Immature natural killer cell (primary cell): Measurements from ENCODE around the gene TOMM5. TPM values are rescaled to one million over a fixed set of nuclear protein-coding genes. Genes with fewer than 3 reads are reported as not detected.

Source experiments
- DNase-seq, 3 donors: peaks; one replicate each; pipeline ENCODE4 v3.0.0; 2022; ENCODE audit warnings: mixed read lengths in 1 of 3
- H3K27ac Mint-ChIP-seq, 6 donors: one replicate each; pipeline ENCODE4 v1.8.0; 2020; ENCODE audit warnings: mixed read lengths in 6 of 6, mild to moderate bottlenecking in 5 of 6, inconsistent platforms in 4 of 6, moderate library complexity in 3 of 6
- H3K27me3 Mint-ChIP-seq, 3 donors: one replicate each; pipeline ENCODE4 v1.8.0; 2020 to 2021; ENCODE audit warnings: low read depth in 3 of 3, mild to moderate bottlenecking in 3 of 3, mixed read lengths in 3 of 3, moderate library complexity in 3 of 3, inconsistent platforms in 1 of 3
- H3K36me3 Mint-ChIP-seq, 3 donors: one replicate each; pipeline ENCODE4 v1.8.0; 2020; ENCODE audit warnings: mixed read lengths in 3 of 3, inconsistent platforms in 2 of 3, mild to moderate bottlenecking in 2 of 3
- H3K4me1 Mint-ChIP-seq, 2 donors: one replicate each; pipeline ENCODE4 v1.8.0; 2020; ENCODE audit warnings: inconsistent platforms in 2 of 2, mild to moderate bottlenecking in 2 of 2, mixed read lengths in 2 of 2, moderate library complexity in 1 of 2
- H3K4me3 Mint-ChIP-seq, 5 donors: one replicate each; pipeline ENCODE4 v1.8.0; 2020; ENCODE audit warnings: mild to moderate bottlenecking in 5 of 5, mixed read lengths in 5 of 5, inconsistent platforms in 3 of 5, moderate library complexity in 3 of 5
- H3K9me3 Mint-ChIP-seq, 6 donors: one replicate each; pipeline ENCODE4 v1.8.0; 2020; ENCODE audit warnings: mild to moderate bottlenecking in 6 of 6, mixed read lengths in 6 of 6, inconsistent platforms in 4 of 6, moderate library complexity in 3 of 6
- polyA plus RNA-seq, 3 donors: library from polyadenylated mRNA; unstranded; fragments of 300-500 nt; fragmentation: Illumina TruSeq; gene quantifications; one replicate each; pipeline ENCODE4 v1.2.3, GENCODE V29; 2021

The TOMM5 gene
- polyA plus RNA-seq, 3 donors from 2014 or later = 174 to 205 (median 183) TPM

GRCh38 chr9:37542895-37543294 lies 49.5 kb downstream of the TOMM5 start:
- Mint-ChIP-seq H3K36me3 (peaks cover 0 to 7% (median 7%) of the 10 kb centered on the region in 3 donors), H3K9me3 (peaks cover 0 to 1% (median 0%) of the 10 kb centered on the region in 6 donors), H3K27ac (no peak overlapping the region), H3K27me3 (peaks cover 0 to 4% (median 0%) of the 10 kb centered on the region in 3 donors), H3K4me3 (no peak overlapping the region), H3K4me1 (no peaks in the 10 kb centered on the region)
- DNase-seq = no peak

GRCh38 chr9:37542488-37542887 lies 49.9 kb downstream of the TOMM5 start:
- no peak for DNase-seq
- no peaks in the 10 kb centered on the region for H3K4me1 Mint-ChIP-seq

GRCh38 chr9:37541465-37541864 lies 50.9 kb downstream of the TOMM5 start:
- no peak for DNase-seq
- Mint-ChIP-seq H3K27ac (no peak overlapping the region), H3K4me3 (no peak overlapping the region), H3K27me3 (peaks cover 0 to 4% (median 0%) of the 10 kb centered on the region in 3 donors), H3K36me3 (peaks cover 0 to 10% (median 7%) of the 10 kb centered on the region in 3 donors), H3K4me1 (no peaks in the 10 kb centered on the region), H3K9me3 (no peaks in the 10 kb centered on the region)

More at GRCh38 chr9:37542488-37542887, 49.9 kb downstream of the TOMM5 start:
- H3K4me3 Mint-ChIP-seq = no peak overlapping the region
- peaks cover 0 to 1% (median 0%) of the 10 kb centered on the region in 6 donors for H3K9me3 Mint-ChIP-seq
- H3K27ac Mint-ChIP-seq = no peak overlapping the region
- H3K27me3 Mint-ChIP-seq = peaks cover 0 to 4% (median 0%) of the 10 kb centered on the region in 3 donors
- peaks cover 0 to 7% (median 7%) of the 10 kb centered on the region in 3 donors for H3K36me3 Mint-ChIP-seq

GRCh38 chr9:37540634-37541033 lies 51.8 kb downstream of the TOMM5 start:
- H3K9me3 Mint-ChIP-seq = no peaks in the 10 kb centered on the region
- no peak overlapping the region for H3K4me3 Mint-ChIP-seq
- peaks cover 0 to 9% (median 7%) of the 10 kb centered on the region in 3 donors for H3K36me3 Mint-ChIP-seq
- no peak overlapping the region for H3K27ac Mint-ChIP-seq
- no peaks in the 10 kb centered on the region for H3K4me1 Mint-ChIP-seq
- H3K27me3 Mint-ChIP-seq = peaks cover 0 to 4% (median 0%) of the 10 kb centered on the region in 3 donors
- no peak for DNase-seq

GRCh38 chr9:37539634-37540033 lies 52.8 kb downstream of the TOMM5 start:
- DNase-seq = no peak
- no peak overlapping the region for H3K27ac Mint-ChIP-seq
- no peak overlapping the region for H3K4me3 Mint-ChIP-seq
- no peaks in the 10 kb centered on the region for H3K9me3 Mint-ChIP-seq
- H3K4me1 Mint-ChIP-seq = no peaks in the 10 kb centered on the region
- H3K27me3 Mint-ChIP-seq = peaks cover 0 to 4% (median 0%) of the 10 kb centered on the region in 3 donors
- H3K36me3 Mint-ChIP-seq = peaks cover 0 to 9% (median 7%) of the 10 kb centered on the region in 3 donors

Other genes with a start within 250 kb of the TOMM5 start
- 100 to 1,000 TPM in 1 of 3 donors, 10 to 100 TPM in 2; 78.3 to 141 (median 84.9) TPM for gene GRHPR, start 169.9 kb downstream of the TOMM5 start, polyA plus RNA-seq
- 1 to 10 TPM in 1 of 3 donors, under 1 TPM in 1, not detected in 1; 0.72 to 1.2 TPM for gene ZBTB5, start 127.1 kb downstream of the TOMM5 start, polyA plus RNA-seq
- gene POLR1E, start 106.6 kb downstream of the TOMM5 start, polyA plus RNA-seq = 10 to 100 TPM; 12.1 to 19.3 (median 16.7) TPM
- gene FBXO10, start 16.2 kb downstream of the TOMM5 start, polyA plus RNA-seq = 1 to 10 TPM in 1 of 3 donors, under 1 TPM in 1, not detected in 1; 0.49 to 1.1 TPM
- gene FRMPD1, start 58.4 kb upstream of the TOMM5 start, polyA plus RNA-seq = not detected
- 10 to 100 TPM in 1 of 3 donors, 1 to 10 TPM in 2; 7.8 to 11.9 (median 9.2) TPM for gene TRMT10B, start 161.2 kb upstream of the TOMM5 start, polyA plus RNA-seq
- 10 to 100 TPM; 16.5 to 26.2 (median 22.5) TPM for gene EXOSC3, start 192.5 kb upstream of the TOMM5 start, polyA plus RNA-seq
- gene DCAF10, start 208.2 kb upstream of the TOMM5 start, polyA plus RNA-seq = 10 to 100 TPM; 16.2 to 31.0 (median 28.4) TPM